Endodermal cell (in vitro differentiated cells): ENCODE measurements around the gene PKNOX1. TPM values are rescaled to one million over a fixed set of nuclear protein-coding genes. Genes with fewer than 3 reads are reported as not detected.
"Not testable (repeated sequence)": the region's sequence is repeated elsewhere in the genome, so short reads cannot be mapped to it uniquely, and the experiment has no call there.

Experiments
- DNase-seq: peaks from one replicate; pipeline ENCODE4 v3.0.0-alpha.2; 2017
- H3K27ac ChIP-seq: 2 replicates; pipeline ENCODE4 v1.5.1; 2013; ENCODE audit warnings: mild to moderate bottlenecking, low read depth, low read length, moderate library complexity
- H3K27me3 ChIP-seq: 2 replicates; pipeline ENCODE4 v1.6.1; 2013; ENCODE audit warnings: mild to moderate bottlenecking, low read length, moderate library complexity; ENCODE audit not compliant: insufficient read depth, control insufficient read depth, poor library complexity, severe bottlenecking
- H3K36me3 ChIP-seq: 2 replicates; pipeline ENCODE4 v1.7.0; 2013; ENCODE audit warnings: mild to moderate bottlenecking, low read length, moderate library complexity; ENCODE audit not compliant: control insufficient read depth, insufficient read depth
- H3K4me1 ChIP-seq: one replicate; pipeline ENCODE4 v1.7.0; 2013; ENCODE audit warnings: low read length; ENCODE audit not compliant: control insufficient read depth, insufficient read depth
- H3K4me3 ChIP-seq: 2 replicates; pipeline ENCODE4 v1.5.1; 2013; ENCODE audit warnings: mild to moderate bottlenecking, low read length, moderate library complexity
- H3K9ac ChIP-seq: 2 replicates; pipeline ENCODE4 v1.6.1; 2013; ENCODE audit warnings: mild to moderate bottlenecking, low read length, moderate library complexity; ENCODE audit not compliant: poor library complexity, severe bottlenecking; ENCODE audit errors: extremely low read depth
- H3K9me3 ChIP-seq: 2 replicates; pipeline ENCODE4 v1.6.1; 2013; ENCODE audit warnings: mild to moderate bottlenecking, low read length, moderate library complexity; ENCODE audit not compliant: control insufficient read depth
- H3K27ac Mint-ChIP-seq: 2 replicates; pipeline ENCODE4 v1.8.0; 2020; ENCODE audit warnings: mixed read lengths
- H3K27me3 Mint-ChIP-seq: 2 replicates; pipeline ENCODE4 v1.8.0; 2021; ENCODE audit warnings: mild to moderate bottlenecking, mixed read lengths; ENCODE audit not compliant: insufficient read depth
- H3K36me3 Mint-ChIP-seq: 2 replicates; pipeline ENCODE4 v1.8.0; 2020; ENCODE audit warnings: low read depth, mixed read lengths
- H3K4me1 Mint-ChIP-seq: 2 replicates; pipeline ENCODE4 v1.8.0; 2020; ENCODE audit warnings: mixed read lengths
- H3K4me3 Mint-ChIP-seq: 2 replicates; pipeline ENCODE4 v1.8.0; 2020; ENCODE audit warnings: mild to moderate bottlenecking, moderate library complexity, mixed read lengths
- H3K9me3 Mint-ChIP-seq: 2 replicates; pipeline ENCODE4 v1.8.0; 2020; ENCODE audit warnings: mild to moderate bottlenecking, mixed read lengths
- WGBS, 2 experiments: methylation state at CpG; one replicate each; pipeline versions ENCODE4 v1.1.5 to v1.1.7; 2013; ENCODE audit warnings: missing lambda C conversion rate in 2 of 2, mixed read lengths in 1 of 2; ENCODE audit not compliant: insufficient coverage in 1 of 2, insufficient read length in 1 of 2; 5-methylcytosine and 5-hydroxymethylcytosine counted together
- total RNA-seq, 2 donors: library from RNA; stranded (reverse); fragmentation: NEBNext Ultra II Directional in 1 of 2; extraction: Animal tissue kit (Norgen Biotek cat#: 25700) in 1 of 2; gene quantifications; 2 replicates in 1 of 2; 3 replicates in 1 of 2; pipeline ENCODE4 v1.2.1, GENCODE V29; 2021
- TF ChIP-seq, protein P1 (sequence below): fragments of 200-600 bp; sonication (generic); conservative IDR thresholded peaks from 2 replicates; pipeline ENCODE4 v1.5.0; 2021; ENCODE audit warnings: antibody characterized with exemption, mild to moderate bottlenecking

PKNOX1 gene
- total RNA-seq, 2 donors from 2014 or later = 25.9 to 29.9 TPM

DNA sequence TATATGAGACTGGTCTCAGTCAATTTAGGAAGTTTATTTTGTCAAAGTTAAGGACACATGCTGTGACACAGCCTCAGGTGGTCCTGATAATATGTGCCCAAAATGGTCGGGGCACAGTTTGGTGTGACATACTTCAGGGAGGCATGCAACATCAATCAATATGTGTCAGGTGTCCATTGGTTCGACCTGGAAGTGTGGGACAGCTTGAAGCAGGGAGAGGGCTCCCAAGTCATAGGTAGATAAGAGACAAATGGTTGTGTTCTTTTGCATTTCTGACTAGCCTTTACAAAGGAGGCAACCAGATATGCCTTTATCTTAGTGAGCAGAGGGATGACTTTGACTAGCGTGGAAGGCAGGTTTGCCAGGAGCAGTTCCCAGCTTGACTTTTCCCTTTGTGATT, 44.4 kb upstream of the PKNOX1 start:
- Mint-ChIP-seq H3K36me3 (no peaks in the 10 kb centered on the region), H3K4me1 (peaks cover 52% of the 10 kb centered on the region), H3K4me3 (no peak overlapping the region), H3K9me3 (peaks cover 5% of the 10 kb centered on the region), H3K27me3 (no peaks in the 10 kb centered on the region), H3K27ac (peak overlapping the region; percentile 83)
- Histone ChIP-seq H3K27ac (no peak overlapping the region), H3K27me3 (no peaks in the 10 kb centered on the region), H3K4me1 (peaks cover 12% of the 10 kb centered on the region), H3K9me3 (no peaks in the 10 kb centered on the region), H3K36me3 (peaks cover 4% of the 10 kb centered on the region), H3K9ac (no peak overlapping the region), H3K4me3 (no peak overlapping the region)
- 61 to 63% methylated on average over 2 to 3 of the region's 3 CpGs for WGBS, 2 experiments
- TF ChIP-seq, protein P1, sequence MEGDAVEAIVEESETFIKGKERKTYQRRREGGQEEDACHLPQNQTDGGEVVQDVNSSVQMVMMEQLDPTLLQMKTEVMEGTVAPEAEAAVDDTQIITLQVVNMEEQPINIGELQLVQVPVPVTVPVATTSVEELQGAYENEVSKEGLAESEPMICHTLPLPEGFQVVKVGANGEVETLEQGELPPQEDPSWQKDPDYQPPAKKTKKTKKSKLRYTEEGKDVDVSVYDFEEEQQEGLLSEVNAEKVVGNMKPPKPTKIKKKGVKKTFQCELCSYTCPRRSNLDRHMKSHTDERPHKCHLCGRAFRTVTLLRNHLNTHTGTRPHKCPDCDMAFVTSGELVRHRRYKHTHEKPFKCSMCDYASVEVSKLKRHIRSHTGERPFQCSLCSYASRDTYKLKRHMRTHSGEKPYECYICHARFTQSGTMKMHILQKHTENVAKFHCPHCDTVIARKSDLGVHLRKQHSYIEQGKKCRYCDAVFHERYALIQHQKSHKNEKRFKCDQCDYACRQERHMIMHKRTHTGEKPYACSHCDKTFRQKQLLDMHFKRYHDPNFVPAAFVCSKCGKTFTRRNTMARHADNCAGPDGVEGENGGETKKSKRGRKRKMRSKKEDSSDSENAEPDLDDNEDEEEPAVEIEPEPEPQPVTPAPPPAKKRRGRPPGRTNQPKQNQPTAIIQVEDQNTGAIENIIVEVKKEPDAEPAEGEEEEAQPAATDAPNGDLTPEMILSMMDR = no peak
- peak; percentile 76 for DNase-seq

- WGBS, 2 experiments = 77 to 86% methylated on average over 6 to 13 of the region's 13 CpGs
- H3K36me3 Mint-ChIP-seq = no peaks in the 10 kb centered on the region
- peaks cover 5% of the 10 kb centered on the region for H3K9me3 Mint-ChIP-seq
- H3K36me3 ChIP-seq = peaks cover 8% of the 10 kb centered on the region
- H3K4me1 Mint-ChIP-seq = peaks cover 62% of the 10 kb centered on the region
- TF ChIP-seq, protein P1 = no peak
- no peaks in the 10 kb centered on the region for H3K27me3 ChIP-seq
- no peaks in the 10 kb centered on the region for H3K27me3 Mint-ChIP-seq
- H3K4me3 Mint-ChIP-seq = peak overlapping the region; percentile 61
- H3K9me3 ChIP-seq = no peaks in the 10 kb centered on the region
- peak overlapping the region; percentile 6 for H3K9ac ChIP-seq
- peaks cover 12% of the 10 kb centered on the region for H3K4me1 ChIP-seq
- H3K27ac ChIP-seq = peak overlapping the region; percentile 47
- H3K27ac Mint-ChIP-seq = peak overlapping the region; percentile 96
- DNase-seq = peak; percentile 48
- peak overlapping the region; percentile 76 for H3K4me3 ChIP-seq
Measured at GRCh38 chr21:42931560-42932235, 42.7 kb upstream of the PKNOX1 start.

- H3K9ac ChIP-seq = peak overlapping the region; percentile 62
- H3K9me3 Mint-ChIP-seq, H3K27me3 ChIP-seq, H3K9me3 ChIP-seq, H3K36me3 Mint-ChIP-seq, H3K4me1 ChIP-seq, H3K36me3 ChIP-seq, H3K27me3 Mint-ChIP-seq, H3K27ac ChIP-seq: not testable (repeated sequence)
- H3K4me3 ChIP-seq = peak overlapping the region; percentile 76
- peaks cover 65% of the 10 kb centered on the region for H3K4me1 Mint-ChIP-seq
- peak; percentile 18 for DNase-seq
- peak overlapping the region; percentile 96 for H3K27ac Mint-ChIP-seq
- 87 to 90% methylated on average over 10 to 14 of the region's 16 CpGs for WGBS, 2 experiments
- peak overlapping the region; percentile 61 for H3K4me3 Mint-ChIP-seq
Measured at GRCh38 chr21:42932378-42933136, 41.8 kb upstream of the PKNOX1 start.

DNA sequence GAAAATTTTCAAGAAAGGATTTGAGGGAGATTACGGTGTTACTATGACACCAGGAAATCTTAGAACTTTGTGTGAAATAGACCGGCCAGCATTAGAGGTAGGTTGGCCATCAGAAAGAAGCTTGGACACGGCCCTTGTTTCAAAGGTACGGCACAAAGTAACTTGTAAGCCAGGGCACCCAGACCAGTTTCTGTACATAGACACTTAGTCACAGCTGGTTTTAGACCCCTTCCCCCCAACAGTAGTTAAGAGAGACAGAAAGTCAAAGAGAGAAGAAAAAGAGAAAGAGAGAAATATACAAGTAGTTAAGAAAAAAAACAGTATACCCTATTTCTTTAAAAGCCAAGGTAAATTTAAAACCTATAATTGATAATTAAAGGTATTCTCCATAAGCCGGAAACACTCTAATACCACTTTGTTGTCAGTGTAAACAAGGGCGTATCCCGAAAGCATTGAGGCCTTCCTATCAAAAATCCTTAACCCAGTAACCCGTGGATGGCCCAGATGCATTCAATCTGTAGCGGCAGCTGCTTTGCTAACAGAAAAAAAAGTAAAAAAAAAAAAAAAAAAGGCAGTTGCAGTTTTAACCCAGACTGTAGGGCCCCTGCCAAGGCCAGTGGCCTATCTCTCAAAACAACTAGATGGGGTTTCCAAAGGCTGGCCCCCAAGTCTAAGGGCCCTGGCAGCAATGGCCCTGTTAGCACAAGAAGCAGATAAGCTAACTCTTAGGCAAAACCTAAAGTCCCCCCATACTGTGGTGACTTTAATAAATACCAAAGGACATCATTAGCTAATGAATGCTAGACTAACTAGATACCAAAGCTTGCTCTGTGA, 41.0 kb upstream of the PKNOX1 start:
- H3K27me3 Mint-ChIP-seq, H3K9me3 ChIP-seq, H3K27me3 ChIP-seq, H3K9me3 Mint-ChIP-seq, H3K27ac ChIP-seq, H3K36me3 ChIP-seq, H3K36me3 Mint-ChIP-seq: not testable (repeated sequence)
- Mint-ChIP-seq H3K4me1 (peaks cover 73% of the 10 kb centered on the region), H3K4me3 (peak overlapping the region; percentile 61), H3K27ac (peak overlapping the region; percentile 96)
- H3K4me1 ChIP-seq = peaks cover 13% of the 10 kb centered on the region
- peak overlapping the region; percentile 62 for H3K9ac ChIP-seq
- peak overlapping the region; percentile 76 for H3K4me3 ChIP-seq
- 69 to 84% methylated on average over 2 to 9 of the region's 9 CpGs for WGBS, 2 experiments
- DNase-seq = peak; percentile 38

DNA sequence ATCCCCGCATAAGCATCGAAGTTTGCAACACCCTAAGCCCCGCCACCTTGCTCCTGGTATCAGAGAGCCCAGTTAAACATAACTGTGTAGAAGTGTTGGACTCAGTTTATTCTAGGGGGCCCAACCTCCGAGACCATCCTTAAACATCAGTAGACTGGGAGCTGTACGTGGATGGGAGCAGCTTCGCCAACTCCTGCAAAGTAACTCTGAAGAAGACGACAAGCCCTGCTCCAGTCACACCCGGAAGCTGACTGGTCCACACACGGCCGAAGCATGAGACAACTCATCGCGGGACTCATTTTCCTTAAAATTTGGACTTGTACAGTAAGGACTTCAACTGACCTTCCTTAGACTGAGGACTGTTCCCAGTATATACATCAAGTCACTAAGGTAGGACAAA, 40.4 kb upstream of the PKNOX1 start:
- Histone ChIP-seq H3K4me1 (peaks cover 17% of the 10 kb centered on the region), H3K4me3 (peak overlapping the region; percentile 76), H3K36me3 (peaks cover 15% of the 10 kb centered on the region), H3K9ac (peak overlapping the region; percentile 62)
- H3K36me3 Mint-ChIP-seq, H3K27me3 Mint-ChIP-seq, H3K27me3 ChIP-seq, H3K9me3 ChIP-seq, H3K9me3 Mint-ChIP-seq, H3K27ac ChIP-seq: not testable (repeated sequence)
- H3K4me3 Mint-ChIP-seq = peak overlapping the region; percentile 61
- 89 to 98% methylated on average over 4 to 12 of the region's 12 CpGs for WGBS, 2 experiments
- H3K27ac Mint-ChIP-seq = peak overlapping the region; percentile 91
- H3K4me1 Mint-ChIP-seq = peaks cover 79% of the 10 kb centered on the region
- peak; percentile 33 for DNase-seq
